Right atrium auricular region (tissue), 2 donors: ENCODE data around the gene MTHFD2L. TPM values are rescaled to one million over a fixed set of nuclear protein-coding genes. Genes with fewer than 3 reads are reported as not detected.

Source experiments
- DNase-seq: peaks from one replicate; pipeline ENCODE4 v3.0.0-alpha.2; 2019; ENCODE audit warnings: low spot score
- H3K27ac ChIP-seq, 2 donors: fragments of 200-600 bp; sonication (generic); 1 replicate in 1 of 2; 2 replicates in 1 of 2; pipeline ENCODE4 v1.5.1; 2016 to 2019
- H3K27me3 ChIP-seq, 2 donors: fragments of 200-600 bp; sonication (generic); one replicate each; pipeline versions ENCODE4 v1.5.1 to v1.6.0; 2017 to 2019
- H3K36me3 ChIP-seq: fragments of 200-600 bp; sonication (generic); one replicate; pipeline ENCODE4 v1.5.1; 2016
- H3K4me1 ChIP-seq, 2 donors: fragments of 200-600 bp; sonication (generic); one replicate each; pipeline versions ENCODE4 v1.5.1 to v1.6.0; 2017 to 2019
- H3K4me3 ChIP-seq, 2 donors: fragments of 200-600 bp; sonication (generic); 1 replicate in 1 of 2; 2 replicates in 1 of 2; pipeline ENCODE4 v1.5.1; 2017 to 2019; ENCODE audit warnings: mild to moderate bottlenecking in 1 of 2, moderate library complexity in 1 of 2
- H3K9me3 ChIP-seq, 2 donors: fragments of 200-600 bp; sonication (generic); one replicate each; pipeline ENCODE4 v1.5.1; 2019
- total RNA-seq, 2 donors: library from RNA; depleted of rRNA; stranded (reverse); fragments of >200 nt; gene quantifications; one replicate each; pipeline ENCODE4 v1.1.0, GENCODE V29; 2016
- TF ChIP-seq, protein P1 (sequence below), 2 donors: fragments of 200-600 bp; sonication (generic); IDR thresholded peaks; one replicate each; pipeline ENCODE4 v1.5.1; 2019; ENCODE audit warnings: antibody characterized with exemption in 2 of 2

Gene MTHFD2L
- total RNA-seq, 2 donors from 2014 or later = 8.3 to 11.5 TPM

DNA sequence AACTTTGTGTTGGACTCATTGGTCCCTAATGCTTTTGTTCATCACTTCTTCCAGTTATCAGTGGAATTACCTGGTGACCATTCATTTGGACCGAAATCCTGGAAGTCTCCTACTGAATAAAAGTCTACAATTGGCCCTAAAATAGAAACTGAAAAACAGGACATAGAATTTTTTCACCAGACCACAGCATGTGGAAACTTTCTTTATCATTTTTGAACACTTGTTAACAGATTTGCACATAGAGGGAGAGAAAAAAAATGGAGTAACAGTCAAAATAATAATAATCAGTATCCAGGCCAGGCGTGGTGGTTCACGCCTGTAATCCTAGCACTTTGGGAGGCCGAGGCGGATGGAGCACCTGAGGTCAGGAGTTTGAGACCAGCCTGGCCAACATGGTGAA lies 157.5 kb downstream of the MTHFD2L start:
- no peak overlapping the region for H3K27ac ChIP-seq
- no peaks in the 10 kb centered on the region for H3K9me3 ChIP-seq
- no peaks in the 10 kb centered on the region for H3K36me3 ChIP-seq
- TF ChIP-seq, protein P1, sequence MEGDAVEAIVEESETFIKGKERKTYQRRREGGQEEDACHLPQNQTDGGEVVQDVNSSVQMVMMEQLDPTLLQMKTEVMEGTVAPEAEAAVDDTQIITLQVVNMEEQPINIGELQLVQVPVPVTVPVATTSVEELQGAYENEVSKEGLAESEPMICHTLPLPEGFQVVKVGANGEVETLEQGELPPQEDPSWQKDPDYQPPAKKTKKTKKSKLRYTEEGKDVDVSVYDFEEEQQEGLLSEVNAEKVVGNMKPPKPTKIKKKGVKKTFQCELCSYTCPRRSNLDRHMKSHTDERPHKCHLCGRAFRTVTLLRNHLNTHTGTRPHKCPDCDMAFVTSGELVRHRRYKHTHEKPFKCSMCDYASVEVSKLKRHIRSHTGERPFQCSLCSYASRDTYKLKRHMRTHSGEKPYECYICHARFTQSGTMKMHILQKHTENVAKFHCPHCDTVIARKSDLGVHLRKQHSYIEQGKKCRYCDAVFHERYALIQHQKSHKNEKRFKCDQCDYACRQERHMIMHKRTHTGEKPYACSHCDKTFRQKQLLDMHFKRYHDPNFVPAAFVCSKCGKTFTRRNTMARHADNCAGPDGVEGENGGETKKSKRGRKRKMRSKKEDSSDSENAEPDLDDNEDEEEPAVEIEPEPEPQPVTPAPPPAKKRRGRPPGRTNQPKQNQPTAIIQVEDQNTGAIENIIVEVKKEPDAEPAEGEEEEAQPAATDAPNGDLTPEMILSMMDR (IDR thresholded peaks at IDR 0.05) = no peak
- H3K27me3 ChIP-seq = no peaks in the 10 kb centered on the region
- no peak for DNase-seq
- no peaks in the 10 kb centered on the region for H3K4me1 ChIP-seq
- H3K4me3 ChIP-seq = no peak overlapping the region

DNA sequence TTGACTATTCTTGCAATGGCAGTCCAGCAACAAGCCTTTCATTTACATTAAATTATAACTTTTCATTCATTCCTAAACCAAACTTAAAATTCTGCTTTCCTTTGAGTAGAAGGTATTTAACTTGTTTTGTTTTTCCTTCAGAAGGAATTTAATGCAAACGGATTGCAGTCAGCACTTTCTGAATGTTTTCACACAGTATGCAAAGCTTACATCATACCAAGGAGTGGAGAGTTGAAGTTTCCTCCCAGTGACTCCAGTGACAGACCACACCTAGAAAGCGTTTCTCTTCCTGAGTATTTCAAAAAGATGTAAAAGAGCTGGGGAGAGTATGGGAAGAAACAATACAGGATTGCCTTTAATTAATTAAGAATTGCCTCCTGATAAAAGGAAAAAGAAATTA lies 158.5 kb downstream of the MTHFD2L start:
- H3K27me3 ChIP-seq = no peaks in the 10 kb centered on the region
- DNase-seq = no peak
- H3K4me3 ChIP-seq = no peak overlapping the region
- no peaks in the 10 kb centered on the region for H3K9me3 ChIP-seq
- TF ChIP-seq, protein P1 (IDR thresholded peaks at IDR 0.05) = no peak
- no peak overlapping the region for H3K27ac ChIP-seq
- H3K36me3 ChIP-seq = no peaks in the 10 kb centered on the region
- H3K4me1 ChIP-seq = no peaks in the 10 kb centered on the region

- Histone ChIP-seq H3K4me3 (no peak overlapping the region), H3K27ac (no peak overlapping the region), H3K36me3 (no peaks in the 10 kb centered on the region), H3K27me3 (no peaks in the 10 kb centered on the region), H3K9me3 (no peaks in the 10 kb centered on the region), H3K4me1 (no peaks in the 10 kb centered on the region)
- no peak for DNase-seq
- TF ChIP-seq, protein P1 (IDR thresholded peaks at IDR 0.05) = no peak
These were observed 159.8 kb downstream of the MTHFD2L start for GRCh38 chr4:74317616-74318246.

GRCh38 chr4:74318276-74318675 lies 160.4 kb downstream of the MTHFD2L start:
- no peak overlapping the region for H3K27ac ChIP-seq
- no peaks in the 10 kb centered on the region for H3K27me3 ChIP-seq
- H3K4me1 ChIP-seq = no peaks in the 10 kb centered on the region
- DNase-seq = no peak
- H3K36me3 ChIP-seq = no peaks in the 10 kb centered on the region
- no peaks in the 10 kb centered on the region for H3K9me3 ChIP-seq
- TF ChIP-seq, protein P1 (IDR thresholded peaks at IDR 0.05) = no peak
- no peak overlapping the region for H3K4me3 ChIP-seq

DNA sequence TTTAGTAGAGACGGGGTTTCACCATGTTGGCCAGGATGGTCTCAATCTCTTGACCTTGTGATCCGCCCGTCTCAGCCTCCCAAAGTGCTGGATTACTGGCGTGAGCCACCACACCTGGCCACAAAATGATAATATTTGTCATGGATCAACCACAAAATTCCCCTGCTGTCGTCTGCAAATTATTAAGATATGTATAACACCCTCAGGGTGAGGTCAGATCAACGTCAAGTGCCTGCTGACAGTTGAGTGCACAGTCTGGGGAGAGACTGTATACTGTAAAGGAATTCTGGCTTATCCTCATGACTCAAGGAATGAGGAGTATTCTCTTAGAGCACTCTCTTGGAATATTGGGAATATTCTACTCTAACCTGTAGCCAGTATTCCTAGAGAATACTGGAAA lies 161.6 kb downstream of the MTHFD2L start:
- no peak overlapping the region for H3K27ac ChIP-seq
- no peaks in the 10 kb centered on the region for H3K9me3 ChIP-seq
- H3K36me3 ChIP-seq = no peaks in the 10 kb centered on the region
- no peaks in the 10 kb centered on the region for H3K4me1 ChIP-seq
- no peak for DNase-seq
- TF ChIP-seq, protein P1 (IDR thresholded peaks at IDR 0.05) = no peak
- H3K4me3 ChIP-seq = no peak overlapping the region
- no peaks in the 10 kb centered on the region for H3K27me3 ChIP-seq

- Histone ChIP-seq H3K4me3 (no peak overlapping the region), H3K27ac (no peak overlapping the region), H3K9me3 (no peaks in the 10 kb centered on the region), H3K27me3 (no peaks in the 10 kb centered on the region), H3K36me3 (no peaks in the 10 kb centered on the region), H3K4me1 (no peaks in the 10 kb centered on the region)
- TF ChIP-seq, protein P1 (IDR thresholded peaks at IDR 0.05) = peak in 1 of 2 donors; percentile 59
- DNase-seq = no peak
These were observed 162.7 kb downstream of the MTHFD2L start for GRCh38 chr4:74320559-74321118.
